GM12892 (cell line): Measurements from ENCODE around the gene FGFR2.

Experiments used
- POLR2A ChIP-seq: IDR thresholded peaks from 2 replicates; pipeline ENCODE4 v1.6.1; 2011; ENCODE audit warnings: low read depth, low read length, control low read depth
- TAF1 ChIP-seq: IDR thresholded peaks from 2 replicates; pipeline ENCODE4 v1.6.1; 2011; ENCODE audit warnings: low read depth, mild to moderate bottlenecking, control low read depth, low read length, borderline replicate concordance

DNA sequence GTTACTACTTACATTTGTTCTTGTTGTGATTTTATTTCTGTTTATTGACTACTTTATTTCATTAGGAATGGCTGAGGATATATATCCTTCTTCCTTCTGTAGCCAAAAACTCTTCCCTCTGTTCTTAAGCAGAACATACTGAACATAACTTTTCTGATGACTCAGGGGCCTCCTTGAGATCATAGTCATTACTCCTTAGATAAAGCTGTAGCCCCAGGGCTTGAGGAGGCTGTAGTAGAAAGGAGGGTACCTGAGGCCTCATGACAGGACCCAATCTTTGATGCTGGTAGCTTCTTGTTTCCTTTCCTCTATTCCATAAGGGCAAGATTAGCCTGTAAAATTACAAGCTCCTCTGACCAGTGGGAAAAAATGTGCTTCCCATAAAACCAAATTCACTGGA is 41.2 kb upstream of the FGFR2 start:
- TF ChIP-seq POLR2A: no peak
- TF ChIP-seq TAF1: no peak
